GM12874 (cell line): ENCODE data around the gene ABLIM1.

Source experiments
- TF ChIP-seq, protein P1 (sequence below): IDR thresholded peaks from 2 replicates; pipeline ENCODE4 v1.5.1; 2011; ENCODE audit warnings: low read depth, mild to moderate bottlenecking, control low read depth, low read length, moderate library complexity; ENCODE audit not compliant: insufficient read depth

ABLIM1 gene

DNA sequence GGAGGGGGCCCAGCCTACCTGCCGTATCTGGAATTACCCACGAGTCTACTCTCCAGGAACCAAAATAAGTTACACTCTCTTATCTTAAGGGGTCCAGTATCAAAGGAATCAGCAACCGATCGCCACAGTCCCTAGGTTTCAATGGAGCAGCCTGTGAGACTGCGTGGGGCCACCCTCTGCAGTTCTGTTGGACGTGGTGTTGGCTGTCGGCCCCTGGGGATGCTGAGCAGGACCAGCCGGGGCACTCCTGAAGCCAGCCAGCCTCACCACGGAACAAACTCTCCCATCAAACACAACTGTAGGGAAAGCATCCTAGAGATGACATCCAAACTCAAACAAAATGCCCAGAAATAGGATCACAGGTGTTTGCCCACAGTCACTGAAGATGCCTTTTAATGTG is 25.5 kb upstream of the ABLIM1 start:
- TF ChIP-seq, protein P1, sequence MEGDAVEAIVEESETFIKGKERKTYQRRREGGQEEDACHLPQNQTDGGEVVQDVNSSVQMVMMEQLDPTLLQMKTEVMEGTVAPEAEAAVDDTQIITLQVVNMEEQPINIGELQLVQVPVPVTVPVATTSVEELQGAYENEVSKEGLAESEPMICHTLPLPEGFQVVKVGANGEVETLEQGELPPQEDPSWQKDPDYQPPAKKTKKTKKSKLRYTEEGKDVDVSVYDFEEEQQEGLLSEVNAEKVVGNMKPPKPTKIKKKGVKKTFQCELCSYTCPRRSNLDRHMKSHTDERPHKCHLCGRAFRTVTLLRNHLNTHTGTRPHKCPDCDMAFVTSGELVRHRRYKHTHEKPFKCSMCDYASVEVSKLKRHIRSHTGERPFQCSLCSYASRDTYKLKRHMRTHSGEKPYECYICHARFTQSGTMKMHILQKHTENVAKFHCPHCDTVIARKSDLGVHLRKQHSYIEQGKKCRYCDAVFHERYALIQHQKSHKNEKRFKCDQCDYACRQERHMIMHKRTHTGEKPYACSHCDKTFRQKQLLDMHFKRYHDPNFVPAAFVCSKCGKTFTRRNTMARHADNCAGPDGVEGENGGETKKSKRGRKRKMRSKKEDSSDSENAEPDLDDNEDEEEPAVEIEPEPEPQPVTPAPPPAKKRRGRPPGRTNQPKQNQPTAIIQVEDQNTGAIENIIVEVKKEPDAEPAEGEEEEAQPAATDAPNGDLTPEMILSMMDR = no peak

DNA sequence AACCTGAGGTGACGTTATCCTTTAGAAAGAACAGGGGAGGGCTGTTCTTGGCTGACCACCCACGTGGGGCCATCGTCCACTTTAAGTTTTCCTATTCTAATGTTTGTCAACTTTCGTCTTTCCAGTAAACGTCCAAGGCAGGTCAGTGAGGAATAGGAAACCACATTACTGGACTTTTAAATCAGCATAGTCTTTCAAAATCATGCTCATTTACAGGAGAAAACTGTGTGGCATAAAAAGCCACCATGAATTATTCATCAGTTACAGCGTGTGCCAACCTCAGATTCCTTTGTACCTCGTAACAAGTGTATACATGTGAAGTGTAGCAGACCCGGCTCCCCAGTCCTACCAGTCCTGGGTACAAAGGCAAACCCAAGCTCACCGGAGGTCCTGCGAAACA is 25.1 kb upstream of the ABLIM1 start:
- TF ChIP-seq, protein P1 = no peak

DNA sequence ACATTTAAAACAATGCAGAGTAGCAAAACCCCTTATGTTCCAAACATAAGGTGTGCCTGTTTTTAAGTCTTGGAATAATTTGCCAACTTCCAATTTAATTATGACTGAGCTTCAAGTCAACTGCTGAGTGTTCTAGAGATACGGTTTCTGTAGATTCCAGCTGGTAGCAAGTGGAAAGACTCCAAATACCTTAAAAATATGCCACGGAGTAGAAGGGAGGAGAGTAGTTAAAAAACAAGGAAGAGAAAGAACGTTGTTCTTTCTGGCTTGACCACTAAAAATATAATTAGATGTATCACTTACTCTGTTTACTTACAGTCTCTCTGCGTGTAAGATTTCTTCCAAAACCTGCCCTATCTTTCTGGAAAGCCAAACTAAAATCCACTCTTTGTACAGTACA is 24.5 kb upstream of the ABLIM1 start:
- TF ChIP-seq, protein P1 = no peak

DNA sequence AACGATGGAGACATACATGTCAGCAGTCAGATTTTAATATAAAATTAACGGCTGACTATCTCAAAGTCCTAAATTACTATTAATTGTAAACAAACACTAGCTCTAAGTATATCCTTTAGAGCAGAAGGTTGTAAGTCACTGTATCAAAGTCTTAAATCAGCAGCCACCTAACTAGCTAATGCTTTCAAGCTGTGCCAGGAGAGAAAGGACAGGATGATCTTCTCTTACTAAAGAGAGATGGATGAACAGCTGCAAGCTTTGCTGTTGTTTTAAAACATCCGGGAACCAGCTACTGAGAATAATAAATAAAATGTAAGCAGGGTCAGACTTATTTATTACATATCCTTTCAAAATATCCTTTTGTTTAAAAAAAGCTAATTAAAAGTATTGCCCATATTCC is 24.0 kb upstream of the ABLIM1 start:
- TF ChIP-seq, protein P1 = no peak

DNA sequence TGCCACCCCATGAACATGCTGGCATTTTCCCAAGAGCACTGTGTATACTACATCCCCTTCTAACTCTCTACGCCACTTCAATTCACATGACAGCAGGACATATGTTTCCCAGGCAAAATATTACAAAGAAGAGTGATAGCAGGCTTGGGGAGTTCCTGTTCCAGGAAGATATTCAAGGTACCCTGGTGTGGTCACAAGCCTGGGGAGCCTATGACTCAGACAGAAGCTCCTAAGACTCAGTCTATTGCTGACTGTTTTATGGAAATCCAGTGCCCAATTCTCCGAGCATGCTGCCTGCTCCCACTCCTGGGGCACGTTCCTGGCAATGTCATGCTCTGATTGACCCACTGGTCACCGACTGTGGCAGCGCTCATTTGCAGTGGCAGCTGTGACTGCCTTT is 23.5 kb upstream of the ABLIM1 start:
- TF ChIP-seq, protein P1 = no peak

DNA sequence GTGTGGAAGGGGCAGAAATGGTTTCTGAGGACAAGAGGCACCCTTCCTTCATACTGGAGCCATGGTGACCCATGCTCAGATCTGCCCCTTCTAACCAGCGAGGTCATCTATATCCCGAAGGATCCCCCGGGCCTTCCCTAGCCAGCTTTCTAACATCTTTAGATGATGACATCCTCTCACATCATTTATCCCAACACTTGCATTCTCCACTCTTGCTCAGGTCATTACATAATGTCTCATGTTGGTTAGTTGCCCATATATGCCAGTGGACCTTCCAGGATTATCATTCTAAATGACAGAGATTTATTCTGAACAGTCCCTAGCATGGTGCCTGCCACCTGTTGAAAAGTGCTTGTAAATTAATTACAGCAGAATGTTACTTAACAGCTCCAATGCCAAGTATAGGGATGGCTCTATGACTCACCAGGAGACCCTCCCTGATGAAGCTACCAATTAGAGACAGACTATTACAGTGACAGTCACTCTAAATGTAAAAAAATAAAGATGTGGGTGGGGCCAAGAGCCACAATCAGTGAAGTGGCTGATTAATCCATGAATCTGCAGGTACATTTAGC is 22.6 kb upstream of the ABLIM1 start:
- TF ChIP-seq, protein P1 = no peak

DNA sequence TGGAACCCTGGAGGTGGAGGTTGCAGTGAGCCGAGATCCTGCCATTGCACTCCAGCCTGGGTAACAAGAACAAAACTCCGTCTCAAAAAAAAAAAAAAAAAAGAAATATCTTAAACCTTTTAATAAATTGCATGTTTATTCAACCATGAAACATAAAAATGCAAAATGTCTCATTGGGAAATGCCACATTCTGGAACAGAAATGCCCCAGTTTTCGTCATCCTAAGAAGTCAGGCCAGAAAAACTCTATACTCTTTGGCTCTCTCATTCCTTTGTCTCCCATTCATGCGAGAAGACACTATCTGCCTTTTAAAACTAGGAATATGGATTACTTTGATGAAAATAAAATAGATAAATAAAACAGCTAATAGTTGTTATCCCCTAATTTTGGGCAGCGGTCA is 21.5 kb upstream of the ABLIM1 start:
- TF ChIP-seq, protein P1 = no peak

DNA sequence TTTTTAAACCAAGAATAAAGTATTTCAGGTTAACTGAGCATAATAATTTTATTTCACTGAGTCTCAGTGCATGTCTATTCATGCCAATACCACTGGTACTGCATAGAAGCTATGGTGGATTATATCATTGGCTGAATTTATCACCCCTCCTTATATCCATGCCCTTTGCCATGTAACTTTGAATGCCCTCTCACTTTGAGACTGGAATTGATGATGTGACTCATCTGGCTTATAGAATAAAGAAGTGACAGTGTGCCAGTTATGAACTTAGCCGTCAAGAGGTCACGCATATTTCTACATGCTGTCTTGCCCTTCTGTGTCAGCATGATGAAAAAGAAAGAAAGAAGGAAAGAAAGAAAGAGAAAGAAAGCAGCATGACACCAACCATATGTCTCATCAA is 20.7 kb upstream of the ABLIM1 start:
- TF ChIP-seq, protein P1 = no peak
